Choroid plexus epithelial cell (primary cell): ENCODE results near the gene UBE2J2.
"Not testable (repeated sequence)": the region's sequence is repeated elsewhere in the genome, so short reads cannot be mapped to it uniquely, and the experiment has no call there.

ENCODE experiments used
- DNase-seq: peaks from one replicate; pipeline ENCODE4 v3.0.0-alpha.2; 2010; ENCODE audit warnings: low read depth
- H3K4me3 ChIP-seq: 2 replicates; pipeline ENCODE4 v1.5.1; 2011; ENCODE audit warnings: low read depth, mild to moderate bottlenecking, control low read depth, low read length, moderate library complexity
- TF ChIP-seq, protein P1 (sequence below): conservative IDR thresholded peaks from 2 replicates; pipeline ENCODE4 v1.5.1; 2011; ENCODE audit warnings: low read depth, mild to moderate bottlenecking, control low read depth, inconsistent platforms, low read length, moderate library complexity

UBE2J2 gene

DNA sequence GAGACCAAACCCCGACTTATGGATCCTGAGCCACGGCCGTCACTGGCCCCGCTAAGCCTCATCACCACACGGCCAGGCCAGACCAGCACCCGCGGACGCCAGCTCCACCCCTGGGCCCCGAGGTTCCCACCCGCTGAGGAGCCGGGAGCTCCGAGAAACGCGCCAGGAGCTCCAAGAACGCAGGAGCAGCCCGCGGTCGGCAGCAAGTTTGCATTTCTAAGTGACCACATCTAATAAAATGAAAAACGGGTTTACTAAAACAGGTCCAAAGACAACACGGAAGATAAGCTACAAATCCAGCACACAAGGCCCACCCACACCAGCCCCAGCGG lies 19.0 kb downstream of the UBE2J2 start:
- TF ChIP-seq, protein P1, sequence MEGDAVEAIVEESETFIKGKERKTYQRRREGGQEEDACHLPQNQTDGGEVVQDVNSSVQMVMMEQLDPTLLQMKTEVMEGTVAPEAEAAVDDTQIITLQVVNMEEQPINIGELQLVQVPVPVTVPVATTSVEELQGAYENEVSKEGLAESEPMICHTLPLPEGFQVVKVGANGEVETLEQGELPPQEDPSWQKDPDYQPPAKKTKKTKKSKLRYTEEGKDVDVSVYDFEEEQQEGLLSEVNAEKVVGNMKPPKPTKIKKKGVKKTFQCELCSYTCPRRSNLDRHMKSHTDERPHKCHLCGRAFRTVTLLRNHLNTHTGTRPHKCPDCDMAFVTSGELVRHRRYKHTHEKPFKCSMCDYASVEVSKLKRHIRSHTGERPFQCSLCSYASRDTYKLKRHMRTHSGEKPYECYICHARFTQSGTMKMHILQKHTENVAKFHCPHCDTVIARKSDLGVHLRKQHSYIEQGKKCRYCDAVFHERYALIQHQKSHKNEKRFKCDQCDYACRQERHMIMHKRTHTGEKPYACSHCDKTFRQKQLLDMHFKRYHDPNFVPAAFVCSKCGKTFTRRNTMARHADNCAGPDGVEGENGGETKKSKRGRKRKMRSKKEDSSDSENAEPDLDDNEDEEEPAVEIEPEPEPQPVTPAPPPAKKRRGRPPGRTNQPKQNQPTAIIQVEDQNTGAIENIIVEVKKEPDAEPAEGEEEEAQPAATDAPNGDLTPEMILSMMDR = no peak
- DNase-seq = no peak
- H3K4me3 ChIP-seq = no peak overlapping the region

DNA sequence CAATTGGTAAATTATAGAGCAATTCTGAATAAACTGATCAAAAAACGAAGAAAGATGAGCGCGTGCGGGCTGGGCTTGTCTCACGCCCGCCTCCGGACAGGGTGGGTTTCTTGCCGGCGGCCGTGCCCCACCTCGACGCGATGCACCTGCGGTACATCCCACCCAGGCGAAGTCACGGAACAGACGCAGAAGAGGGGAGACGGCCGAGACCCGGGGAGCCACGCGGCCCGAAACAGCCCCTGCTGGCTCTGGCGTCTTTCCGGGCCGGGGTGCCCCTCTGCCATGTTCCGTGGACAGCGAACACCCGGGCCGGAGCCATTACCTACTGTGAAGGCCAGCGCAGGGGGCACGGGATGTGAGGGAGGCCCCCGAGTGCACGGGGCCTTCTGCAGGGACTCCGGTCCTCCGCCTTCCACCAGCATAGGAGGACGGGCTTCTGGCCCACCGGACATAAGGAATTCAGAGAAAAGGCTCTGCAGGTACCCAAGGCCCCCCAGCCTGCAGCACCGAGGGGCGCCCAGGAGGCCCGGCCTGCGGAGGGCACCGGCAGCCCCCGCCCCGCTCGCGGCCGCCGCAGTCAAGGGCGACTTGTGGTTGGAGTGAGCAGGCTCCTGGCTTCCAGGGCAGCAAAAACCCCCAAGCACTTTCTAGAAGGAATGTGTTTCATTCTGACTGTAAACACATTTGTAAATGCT lies 19.5 kb downstream of the UBE2J2 start:
- no peak for DNase-seq
- TF ChIP-seq, protein P1 = no peak
- no peak overlapping the region for H3K4me3 ChIP-seq

DNA sequence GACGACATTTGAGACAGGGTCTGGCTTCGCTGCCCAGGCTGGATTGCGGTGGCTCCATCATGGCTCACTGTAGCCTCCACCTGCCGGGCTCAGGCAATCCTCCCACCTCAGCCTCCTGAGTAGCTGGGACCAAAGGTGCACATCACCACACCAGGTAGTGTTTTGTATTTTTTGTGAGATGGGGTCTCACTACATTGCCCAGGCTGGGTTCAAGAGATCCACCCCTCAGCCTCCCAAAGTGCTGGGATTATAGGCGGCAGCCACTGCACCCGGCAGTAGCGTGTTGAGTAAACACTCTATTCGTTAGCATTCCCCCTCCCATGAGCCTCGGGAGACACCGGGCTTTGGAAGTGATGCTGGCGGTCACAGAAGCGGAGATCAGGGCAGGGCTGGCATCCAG lies 20.3 kb downstream of the UBE2J2 start:
- TF ChIP-seq, protein P1 = no peak
- no peak for DNase-seq

DNA sequence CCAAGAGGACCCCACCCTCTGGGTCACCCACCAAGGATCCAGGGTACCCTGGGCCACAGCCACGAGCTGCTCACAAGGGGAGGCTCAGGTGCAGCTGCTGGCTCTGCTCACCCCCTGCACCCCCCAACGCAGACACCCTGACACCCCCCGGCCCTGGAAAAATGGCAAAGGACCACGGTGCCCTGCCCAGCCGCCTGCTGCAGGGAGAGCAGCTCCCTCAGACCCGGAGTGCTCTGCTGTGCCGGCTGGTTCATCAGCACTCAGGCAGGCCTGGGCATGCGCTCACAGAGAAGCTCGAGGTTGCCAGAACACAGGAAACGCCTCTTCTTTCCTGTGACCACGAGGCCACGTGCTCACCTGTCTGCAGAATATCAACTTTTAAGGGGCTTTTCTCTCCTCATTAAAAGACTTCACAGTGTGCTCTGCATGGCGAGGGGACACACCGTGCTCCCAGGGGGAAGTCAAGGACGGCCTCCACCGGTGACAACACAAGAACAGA lies 22.8 kb downstream of the UBE2J2 start:
- TF ChIP-seq, protein P1 = no peak
- H3K4me3 ChIP-seq = no peak overlapping the region
- DNase-seq = peak; percentile 16

More for the DNA sequence above, 20.3 kb downstream of the UBE2J2 start:
- H3K4me3 ChIP-seq = no peak overlapping the region

DNA sequence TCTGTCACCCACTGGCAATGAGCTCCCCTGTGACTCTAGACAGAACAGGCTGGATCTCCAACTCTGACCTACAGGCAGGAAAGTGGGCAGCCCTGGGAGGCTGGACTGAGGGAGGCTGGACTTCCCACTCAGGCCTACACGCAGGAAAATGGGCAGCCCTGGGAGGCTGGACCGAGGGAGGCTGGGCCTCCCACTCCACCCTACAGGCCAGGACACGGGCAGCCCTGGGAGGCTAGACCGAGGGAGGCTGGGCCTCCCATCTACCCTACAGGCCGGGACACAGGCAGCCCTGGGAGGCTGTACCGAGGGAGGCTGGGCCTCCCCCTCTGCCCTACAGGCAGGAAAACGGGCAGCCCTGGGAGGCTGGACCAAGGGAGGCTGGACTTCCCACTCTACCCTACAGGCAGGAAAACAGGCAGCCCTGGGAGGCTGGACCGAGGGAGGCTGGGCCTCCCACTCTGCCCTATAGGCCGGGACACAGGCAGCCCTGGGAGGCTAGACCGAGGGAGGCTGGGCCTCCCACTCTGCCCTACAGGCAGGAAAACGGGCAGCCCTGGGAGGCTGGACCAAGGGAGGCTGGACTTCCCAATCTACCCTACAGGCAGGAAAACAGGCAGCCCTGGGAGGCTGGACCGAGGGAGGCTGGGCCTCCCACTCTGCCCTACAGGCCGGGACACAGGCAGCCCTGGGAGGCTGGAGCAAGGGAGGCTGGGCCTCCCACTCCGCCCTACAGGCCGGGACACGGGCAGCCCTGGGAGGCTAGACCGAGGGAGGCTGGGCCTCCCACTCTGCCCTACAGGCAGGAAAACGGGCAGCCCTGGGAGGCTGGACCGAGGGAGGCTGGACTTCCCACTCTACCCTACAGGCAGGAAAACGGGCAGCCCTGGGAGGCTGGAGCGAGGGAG lies 25.4 kb downstream of the UBE2J2 start:
- H3K4me3 ChIP-seq, DNase-seq: not testable (repeated sequence)

DNA sequence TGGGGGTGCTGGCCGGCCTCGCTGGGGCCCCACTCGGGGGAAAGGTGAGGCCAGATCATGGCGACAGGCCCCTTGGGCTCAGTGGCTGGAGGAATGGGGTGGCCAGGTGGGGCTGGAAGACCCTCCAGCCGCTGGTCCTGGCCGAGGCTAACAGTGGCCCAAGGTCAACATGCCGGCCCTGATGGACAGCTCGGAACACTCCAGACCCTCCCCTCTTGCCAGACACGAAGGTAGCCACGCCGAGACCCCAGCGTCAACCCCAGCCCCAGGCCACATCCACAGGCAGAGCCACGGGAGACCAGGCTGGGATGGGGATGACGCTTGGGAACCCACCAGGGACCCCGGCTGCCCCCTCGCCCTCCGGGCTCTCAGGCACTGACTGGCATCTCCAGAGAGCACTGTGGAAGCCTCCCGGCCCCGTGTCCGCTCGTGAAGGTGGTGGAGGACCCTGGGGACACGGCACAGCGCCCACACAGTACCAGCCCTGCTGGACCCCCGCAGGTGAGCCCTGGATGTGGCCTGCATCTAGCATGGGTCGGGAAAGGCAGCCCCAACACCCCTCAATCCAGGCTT lies 26.2 kb downstream of the UBE2J2 start:
- TF ChIP-seq, protein P1 = no peak
- no peak for DNase-seq
- no peak overlapping the region for H3K4me3 ChIP-seq

DNA sequence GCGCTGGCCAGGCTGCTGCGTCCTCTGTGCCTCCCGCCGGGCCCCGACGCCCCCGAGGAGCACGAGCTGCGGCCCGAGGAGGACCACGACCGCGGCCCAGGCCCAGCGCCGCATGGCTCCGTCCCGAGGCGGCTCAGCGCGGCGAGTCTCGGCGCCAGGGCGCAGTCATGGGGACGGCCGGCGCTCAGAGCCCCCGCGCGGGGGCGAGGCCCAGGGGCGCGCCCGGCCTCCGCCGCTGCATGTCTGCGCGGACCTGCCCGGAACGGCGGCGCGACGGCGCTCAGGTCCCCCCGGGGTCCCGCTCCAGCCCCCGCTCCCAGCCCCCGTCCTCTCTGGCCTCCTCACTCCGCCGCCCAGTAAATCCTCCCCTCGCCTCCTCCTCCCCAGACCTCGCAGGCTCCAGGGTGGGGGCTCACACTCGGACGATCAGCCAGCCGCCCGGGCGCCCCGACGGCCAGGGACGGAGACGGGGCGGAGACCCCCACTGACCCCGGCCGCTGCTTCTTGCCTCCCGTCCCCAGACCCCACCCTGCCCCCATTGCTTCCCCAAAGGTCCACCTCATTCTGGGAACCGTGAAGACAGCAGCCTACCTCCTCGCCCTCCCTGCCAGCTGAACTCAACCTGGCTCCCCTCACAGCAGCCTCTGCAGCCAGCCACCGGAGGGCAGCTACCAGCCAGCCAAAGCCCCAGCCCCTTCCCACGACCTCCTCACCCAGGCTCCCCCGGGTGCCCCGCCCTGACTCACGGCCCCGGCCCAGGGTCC lies 26.9 kb downstream of the UBE2J2 start, which contains the start of gene C1QTNF12:
C1QTNF12 (minus strand) TSS at position 146 of the 764 bp plus-strand sequence; CDS start at position 114, 32 bp downstream.
- no peak for DNase-seq
- H3K4me3 ChIP-seq = no peak within 1 kb of the TSS
- TF ChIP-seq, protein P1 = no peak
